Glomerular endothelial cell (primary cell): Measurements from ENCODE around the gene ZNF837. TPM values are rescaled to one million over a fixed set of nuclear protein-coding genes. Genes with fewer than 3 reads are reported as not detected.
"Not testable (repeated sequence)": the region's sequence is repeated elsewhere in the genome, so short reads cannot be mapped to it uniquely, and the experiment has no call there.

Source experiments
- DNase-seq: peaks from one replicate; pipeline ENCODE4 v3.0.0-alpha.2; 2011; ENCODE audit warnings: low read depth, low spot score; ENCODE audit errors: extremely low read depth
- total RNA-seq: library from RNA; depleted of rRNA; stranded (reverse); fragments of >200 nt; gene quantifications from 2 replicates; pipeline ENCODE4 v1.2.3, GENCODE V29; 2015

ZNF837 gene
- 1.9 and 5.3 TPM in 2 replicates for total RNA-seq

DNA sequence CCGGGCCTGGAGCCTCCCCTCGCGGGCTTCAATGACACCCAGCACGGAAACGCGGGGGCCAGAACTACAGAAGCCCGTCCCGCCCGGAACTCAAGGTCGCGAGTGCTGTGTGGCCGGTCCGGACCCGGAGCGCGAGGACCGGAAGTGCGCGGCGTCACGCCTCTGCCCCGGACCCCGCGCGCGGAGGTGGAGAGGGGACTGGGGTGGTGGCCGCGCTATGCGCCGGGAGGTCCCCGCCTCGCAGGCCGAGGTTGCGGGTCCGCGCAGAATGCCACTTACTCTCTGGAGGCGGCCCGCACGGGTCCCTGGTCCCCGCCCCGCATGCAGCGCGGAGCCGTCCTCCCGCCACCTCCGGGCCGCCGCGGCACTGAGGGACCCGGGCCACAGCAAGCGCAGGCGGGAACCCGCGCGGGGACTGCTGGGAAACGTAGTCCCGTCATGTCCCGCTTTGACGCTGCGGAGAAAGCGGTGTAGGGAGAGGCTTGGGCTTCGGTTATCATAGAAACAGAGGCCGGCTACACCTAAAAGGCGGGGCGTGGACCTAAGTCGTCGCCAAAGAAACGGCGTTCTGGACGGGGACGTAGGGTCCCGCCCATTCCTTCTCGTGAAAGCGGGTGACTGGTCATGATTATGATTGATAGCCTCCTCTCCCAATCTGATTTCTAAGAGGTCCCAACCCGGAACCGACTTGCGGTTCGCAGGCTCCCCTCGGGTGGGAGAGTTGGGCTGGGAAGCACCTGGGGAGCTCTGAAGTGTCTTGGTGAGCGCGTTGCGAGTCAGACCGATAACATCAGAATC, at the start of gene ZNF837:
Gene ZNF837 (minus strand): TSS at position 369 of the 798 bp plus-strand sequence. CDS start 11,698 bp downstream, outside the sequence.
- DNase-seq = peak; percentile 100

DNA sequence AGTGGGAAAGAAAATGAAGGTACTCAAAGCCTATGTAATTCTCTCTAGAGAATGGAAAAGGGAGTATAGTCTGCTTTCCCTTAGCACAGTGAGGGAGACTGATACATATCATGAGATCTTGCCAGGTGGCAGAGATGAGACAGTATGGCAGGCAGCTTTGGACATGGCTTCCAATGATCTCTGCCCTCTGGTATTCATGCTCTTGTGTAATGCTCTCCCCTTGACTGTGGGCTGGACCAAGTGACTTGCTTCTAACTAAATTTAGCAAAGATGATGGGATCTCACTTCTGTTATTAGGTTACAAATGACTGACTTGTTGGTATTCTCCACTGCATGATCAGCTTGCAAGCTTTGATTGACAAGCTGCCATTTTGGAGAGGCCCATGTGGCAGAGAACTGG, 48.9 kb upstream of the ZNF837 start:
- DNase-seq = no peak

DNA sequence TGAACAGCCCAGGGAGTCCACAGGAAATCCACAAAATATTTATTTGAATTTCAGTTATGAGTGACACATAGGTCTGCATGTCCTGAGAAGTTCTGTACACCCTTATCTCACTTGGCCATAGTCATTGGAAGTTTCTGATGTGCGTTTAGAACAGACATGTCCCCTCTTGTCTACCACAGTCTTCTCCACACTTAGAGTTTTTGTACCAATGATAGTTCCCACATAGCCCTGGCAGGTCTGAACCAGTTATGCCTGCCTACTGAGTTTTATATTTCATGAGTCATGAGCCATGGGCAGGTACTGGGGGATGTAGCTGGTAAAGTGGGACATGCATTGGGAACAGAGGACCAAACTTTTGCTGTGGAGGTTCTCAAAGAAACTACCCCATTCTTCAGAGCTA, 47.8 kb upstream of the ZNF837 start:
- DNase-seq = no peak

DNA sequence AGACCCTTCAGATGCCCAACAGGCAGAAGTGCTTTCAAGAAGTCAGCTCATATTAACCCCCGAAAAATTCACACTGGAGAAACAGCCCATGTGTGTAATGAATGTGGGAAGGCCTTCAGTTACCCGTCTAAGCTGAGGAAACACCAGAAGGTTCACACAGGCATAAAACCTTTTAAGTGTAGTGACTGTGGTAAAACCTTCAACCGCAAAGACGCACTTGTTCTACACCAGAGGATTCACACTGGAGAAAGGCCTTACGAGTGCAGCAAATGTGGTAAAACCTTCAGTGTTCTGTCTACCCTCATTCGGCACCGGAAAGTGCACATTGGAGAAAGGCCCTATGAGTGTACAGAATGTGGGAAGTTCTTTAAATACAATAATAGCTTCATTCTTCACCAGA, 36.2 kb upstream of the ZNF837 start:
- no peak for DNase-seq

DNA sequence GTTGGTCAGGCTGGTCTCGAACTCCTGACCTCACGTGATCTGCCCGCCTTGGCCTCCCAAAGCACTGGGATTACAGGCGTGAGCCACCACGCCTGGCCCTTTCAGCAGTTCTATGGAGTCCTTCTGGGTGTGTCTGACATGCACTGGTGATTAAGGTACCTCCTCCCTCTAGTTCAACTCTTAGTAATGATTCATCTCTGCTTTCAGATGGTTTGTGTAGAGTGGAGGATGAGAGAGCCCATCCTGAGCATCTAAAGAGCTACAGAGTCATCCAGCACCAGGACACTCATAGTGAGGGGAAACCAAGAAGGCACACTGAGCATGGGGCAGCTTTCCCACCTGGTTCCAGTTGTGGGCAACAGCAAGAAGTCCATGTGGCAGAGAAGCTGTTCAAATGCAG, 35.8 kb upstream of the ZNF837 start:
- DNase-seq = no peak

DNA sequence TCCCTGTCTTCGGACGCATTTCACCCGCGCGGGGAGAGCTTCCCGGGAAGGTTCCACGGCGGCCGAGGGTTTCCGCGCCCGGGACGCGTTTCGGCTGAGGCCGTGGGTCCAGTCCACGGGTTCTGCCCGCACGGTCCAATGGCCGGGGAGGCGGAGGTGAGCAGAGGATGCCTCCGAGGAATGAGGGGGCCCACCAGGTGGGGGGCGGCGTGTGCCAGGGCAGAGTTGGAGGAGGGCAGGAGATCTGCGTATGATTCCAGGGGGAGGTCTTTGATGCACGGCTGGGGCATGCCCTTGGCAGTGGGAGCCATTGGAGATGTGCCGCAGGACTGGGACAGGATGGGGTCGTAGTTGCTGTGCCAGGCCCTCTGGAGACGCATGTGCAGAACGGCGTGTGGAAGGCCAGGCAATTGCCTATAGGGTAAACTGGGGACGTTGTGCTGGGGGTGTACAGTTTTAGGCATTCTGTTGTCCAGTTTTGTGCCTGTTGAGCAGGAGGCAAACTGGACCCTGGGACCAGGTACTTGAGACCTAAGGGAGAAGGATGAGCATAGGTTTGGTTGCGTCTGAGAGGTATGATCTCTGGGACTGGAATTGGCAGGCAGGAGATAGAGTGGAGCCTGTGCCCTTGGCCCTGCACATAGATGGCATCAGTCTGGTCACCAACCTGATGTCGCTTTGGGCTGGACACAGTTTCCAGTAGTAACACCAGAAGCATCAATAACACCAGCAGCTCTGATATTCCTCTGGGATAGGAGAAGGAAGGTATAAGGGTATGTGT, 28.4 kb upstream of the ZNF837 start:
- DNase-seq = no peak

DNA sequence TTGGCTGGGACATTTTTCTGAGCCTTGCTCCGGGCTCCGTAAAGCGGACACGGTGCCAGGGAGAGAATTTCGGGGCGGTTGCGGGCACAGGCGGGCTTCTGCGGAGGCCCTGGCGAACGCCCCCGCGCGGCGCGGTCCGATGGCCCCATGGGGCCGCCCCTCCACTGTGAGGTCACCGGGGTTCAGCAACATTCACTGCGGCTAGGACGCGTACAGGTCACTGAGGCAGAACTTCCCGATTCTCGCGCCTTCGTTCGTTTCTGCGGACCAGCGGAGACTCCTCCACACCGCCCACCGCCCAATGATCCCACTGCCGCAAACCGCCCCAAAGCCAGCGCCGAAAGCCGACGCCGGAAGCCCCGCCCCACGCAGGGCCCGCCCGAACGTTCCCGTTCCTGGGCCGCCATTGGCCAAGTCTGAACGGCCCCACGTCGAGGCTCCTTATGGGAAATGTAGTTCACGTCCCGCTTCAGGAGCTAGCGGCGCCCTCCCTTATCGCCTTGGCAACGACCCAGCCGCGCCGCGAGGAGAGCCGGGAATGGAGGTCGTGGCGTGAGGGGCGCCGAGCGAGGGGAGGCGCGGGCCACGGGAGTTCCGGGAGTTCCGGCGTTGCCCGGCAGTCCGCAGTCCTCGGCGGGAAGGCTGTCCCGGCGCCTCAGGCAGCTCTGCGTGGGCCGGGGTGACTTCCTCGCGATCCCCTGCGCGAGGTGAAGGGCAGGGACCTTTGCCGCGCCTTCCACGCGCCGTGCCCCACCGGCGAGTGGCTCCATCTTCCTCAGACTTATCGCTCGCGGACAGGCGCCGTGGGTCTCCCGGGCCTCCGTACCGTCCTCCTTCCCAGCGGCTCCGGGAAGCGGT, 27.6 kb upstream of the ZNF837 start, which contains the start of gene ZNF584:
Gene ZNF584 (plus strand): TSS at position 498 of the 858 bp plus-strand sequence. CDS start 499 bp downstream, outside the sequence.
- DNase-seq = peak; percentile 55

DNA sequence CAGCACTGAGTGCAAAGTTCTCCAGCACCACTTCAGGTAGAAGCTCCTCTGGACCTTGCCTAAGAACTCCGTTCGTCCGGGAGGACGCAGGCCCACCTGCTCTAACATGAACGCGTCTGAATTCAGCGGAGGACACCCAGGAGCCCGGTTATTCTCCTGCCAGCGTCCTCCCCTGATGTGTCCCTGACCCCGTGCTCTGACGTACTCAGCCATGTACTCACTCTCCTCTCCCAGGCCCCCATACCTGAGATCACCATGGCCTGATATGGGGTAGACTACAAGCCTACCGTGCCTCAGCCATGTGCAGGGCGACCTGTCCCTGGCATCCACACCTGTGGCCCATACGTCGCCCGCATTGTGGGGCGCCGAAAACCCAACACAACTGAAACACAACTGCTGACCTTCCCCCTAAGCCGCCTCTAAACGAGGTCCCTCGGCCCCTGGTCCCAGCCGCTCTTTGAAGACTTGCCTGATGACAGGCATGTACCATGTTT, 26.9 kb upstream of the ZNF837 start:
- no peak for DNase-seq

DNA sequence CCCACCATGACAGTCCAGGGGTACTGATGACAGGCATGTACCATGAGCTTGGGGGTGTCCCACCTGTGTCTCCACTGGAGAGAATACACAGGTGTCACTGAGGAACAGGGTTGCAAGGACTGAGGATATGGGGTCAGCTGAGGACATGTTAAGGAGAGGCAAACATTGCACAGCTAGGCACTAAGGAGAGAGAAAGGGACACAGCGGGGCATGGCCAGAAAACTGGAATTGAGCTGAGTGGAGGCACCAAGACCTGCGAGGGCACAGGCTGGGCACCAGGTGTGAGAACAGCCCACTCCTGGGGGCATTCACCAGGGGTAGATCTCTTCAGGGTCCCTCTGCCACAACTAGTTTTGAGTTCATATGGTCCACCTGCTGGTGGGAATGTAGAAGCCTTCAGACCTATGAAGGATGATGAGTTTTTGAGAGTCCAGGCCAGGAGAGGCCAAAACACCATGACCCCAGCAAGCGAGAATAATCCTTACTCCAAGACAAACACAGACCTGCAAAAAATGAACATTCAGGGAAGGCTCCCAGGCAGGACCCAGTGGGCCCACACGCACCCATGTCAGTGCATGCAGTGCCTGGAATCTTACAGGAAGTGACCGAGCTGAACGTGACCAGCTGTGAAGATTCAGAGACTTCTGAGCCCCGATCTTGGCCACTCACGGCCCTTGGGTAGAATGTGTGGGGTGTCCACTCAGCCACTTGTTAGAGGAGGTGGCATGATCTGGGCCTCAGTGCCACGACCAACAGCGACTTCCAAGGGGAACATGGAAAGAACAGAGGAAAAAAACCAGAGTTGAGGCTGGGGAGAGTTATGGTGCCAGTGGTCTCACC, 26.2 kb upstream of the ZNF837 start:
- DNase-seq = no peak

DNA sequence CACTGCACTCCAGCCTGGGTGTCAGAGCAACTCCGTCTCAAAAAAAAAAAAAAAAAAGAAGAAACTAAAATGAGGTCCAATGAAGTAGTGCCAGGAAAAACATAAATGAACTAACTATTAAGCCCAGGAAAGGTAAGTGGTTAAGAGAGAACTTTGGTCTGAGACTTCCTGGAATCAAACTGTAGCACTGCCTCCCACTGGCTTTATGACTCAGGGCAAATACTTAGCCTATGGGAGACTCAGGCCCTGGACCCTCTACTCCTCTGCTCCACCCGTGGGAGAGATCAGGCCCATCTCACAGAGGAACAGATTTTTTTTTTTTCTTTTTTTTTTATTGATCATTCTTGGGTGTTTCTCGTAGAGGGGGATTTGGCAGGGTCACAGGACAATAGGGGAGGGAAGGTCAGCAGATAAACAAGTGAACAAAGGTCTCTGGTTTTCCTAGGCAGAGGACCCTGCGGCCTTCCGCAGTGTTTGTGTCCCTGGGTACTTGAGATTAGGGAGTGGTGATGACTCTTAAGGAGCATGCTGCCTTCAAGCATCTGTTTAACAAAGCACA, 23.2 kb upstream of the ZNF837 start:
- not testable (repeated sequence) for DNase-seq

DNA sequence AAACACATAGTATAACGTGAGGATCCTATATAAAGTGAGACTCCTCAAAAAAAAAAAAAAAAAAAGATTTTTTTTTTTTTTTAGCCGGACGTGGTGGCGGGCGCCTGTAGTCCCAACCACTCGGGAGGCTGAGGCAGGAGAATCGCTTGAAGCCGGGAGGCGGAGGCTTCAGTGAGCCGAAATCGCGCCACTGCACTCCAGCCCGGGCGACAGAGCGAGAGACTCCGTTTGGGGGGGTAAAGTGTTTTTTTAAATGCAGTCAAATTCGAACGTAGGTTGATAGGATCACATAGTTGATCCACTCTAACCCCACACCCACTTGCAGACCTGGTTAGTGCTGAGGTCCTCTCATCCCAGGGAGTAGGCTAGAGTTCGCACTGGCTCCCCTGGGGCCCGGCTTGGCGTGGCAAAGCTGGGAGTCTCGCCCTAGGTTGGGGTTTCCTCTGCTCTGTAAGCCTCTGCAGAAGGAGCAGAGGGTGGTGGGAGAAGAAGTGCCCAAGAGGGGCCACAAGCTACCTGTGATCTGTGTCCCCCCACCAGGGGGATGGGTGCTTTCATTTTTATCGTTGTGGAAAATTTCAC, 21.1 kb upstream of the ZNF837 start:
- DNase-seq = no peak

DNA sequence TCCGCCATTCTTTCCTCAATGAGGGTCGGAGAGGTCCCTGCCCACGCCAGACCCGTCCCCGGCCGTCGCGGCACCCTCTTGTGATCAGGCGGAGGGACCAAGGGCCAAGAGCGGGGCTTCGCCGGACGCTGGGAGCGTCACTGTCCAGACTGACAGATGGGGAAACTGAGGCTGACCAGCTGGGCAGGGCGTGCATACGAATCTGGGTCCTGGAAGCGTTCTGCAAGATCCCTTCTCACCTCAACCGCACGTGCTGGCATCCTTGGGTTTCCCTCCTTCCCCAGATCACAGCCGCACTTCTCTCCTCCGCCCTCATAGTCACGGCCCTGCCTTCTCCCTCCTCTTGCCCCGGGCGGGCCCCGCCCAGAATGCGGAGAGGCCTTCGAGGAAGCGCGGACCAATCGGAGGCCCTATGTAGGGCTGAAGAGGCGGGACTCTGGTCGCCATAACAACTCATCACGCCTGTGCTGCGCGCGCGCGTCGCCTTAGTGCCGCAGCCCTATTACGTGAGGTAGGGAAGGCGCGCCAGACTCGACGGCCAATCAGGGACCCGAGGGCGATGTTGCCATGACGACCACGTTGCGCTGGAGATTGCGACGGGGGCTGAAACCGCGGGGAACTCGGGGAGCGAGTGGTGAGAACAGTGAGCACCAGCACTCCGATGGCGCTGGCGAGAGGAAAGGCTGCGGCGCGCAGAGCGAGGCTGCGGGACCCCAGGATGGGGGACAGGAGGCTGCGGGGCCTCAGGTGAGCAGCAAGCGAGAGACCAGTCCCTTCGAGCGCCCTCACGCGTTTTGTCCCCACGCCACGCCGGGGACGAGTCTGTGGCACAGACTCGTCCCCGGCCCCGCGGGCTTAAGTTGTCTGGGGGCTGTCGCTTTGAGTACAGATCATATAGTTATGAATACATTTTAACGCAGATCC, 20.3 kb upstream of the ZNF837 start:
- peak; percentile 87 for DNase-seq

DNA sequence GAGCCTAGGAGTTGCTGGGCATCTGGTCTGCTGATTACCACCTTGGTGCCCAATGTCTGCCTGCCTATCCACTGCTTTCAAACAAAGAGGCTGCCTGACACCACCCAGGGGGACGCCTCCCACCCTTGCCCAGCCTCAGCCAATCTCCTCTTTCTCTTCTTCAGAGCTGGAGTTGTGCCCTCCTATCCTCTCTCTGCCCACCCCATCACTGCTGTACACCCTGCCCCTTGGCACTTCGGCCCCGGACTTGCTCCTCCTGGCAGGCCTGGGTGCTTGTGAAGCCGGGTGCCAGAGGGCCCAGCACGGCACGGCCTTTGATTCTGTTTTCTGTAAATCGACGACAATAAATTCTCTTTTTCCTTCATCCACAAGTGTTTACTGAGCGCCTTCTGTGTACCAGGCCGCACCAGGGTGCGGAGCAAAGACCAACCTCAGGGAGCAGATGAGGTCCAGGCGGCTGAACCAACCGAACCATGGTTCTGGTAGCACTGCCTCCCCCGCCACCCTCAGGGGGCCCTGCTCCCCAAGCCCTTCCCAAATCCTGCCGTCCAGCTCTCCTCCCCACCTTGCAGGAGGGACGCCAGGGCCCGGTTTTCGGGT, 19.6 kb upstream of the ZNF837 start:
- no peak for DNase-seq

DNA sequence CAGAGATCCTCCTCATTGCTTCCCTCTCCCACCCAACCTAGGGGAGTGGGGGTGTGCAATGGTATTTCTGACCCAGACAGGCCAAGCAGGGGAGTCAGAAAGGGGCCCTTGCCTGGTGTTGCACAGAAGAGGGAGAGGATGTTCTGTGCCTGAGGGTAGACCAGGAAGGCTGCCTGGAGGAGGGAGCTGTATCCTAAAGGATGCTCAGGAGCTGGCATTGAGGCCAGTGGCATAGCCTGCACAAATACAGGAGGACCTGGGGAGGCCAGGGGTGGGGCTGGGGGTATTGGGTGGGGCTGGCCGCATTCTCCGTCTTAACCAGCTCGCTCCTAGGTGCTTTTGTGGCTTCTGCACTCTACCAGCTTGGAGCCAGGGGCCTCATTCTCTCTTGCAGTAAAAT, 19.1 kb upstream of the ZNF837 start:
- no peak for DNase-seq

DNA sequence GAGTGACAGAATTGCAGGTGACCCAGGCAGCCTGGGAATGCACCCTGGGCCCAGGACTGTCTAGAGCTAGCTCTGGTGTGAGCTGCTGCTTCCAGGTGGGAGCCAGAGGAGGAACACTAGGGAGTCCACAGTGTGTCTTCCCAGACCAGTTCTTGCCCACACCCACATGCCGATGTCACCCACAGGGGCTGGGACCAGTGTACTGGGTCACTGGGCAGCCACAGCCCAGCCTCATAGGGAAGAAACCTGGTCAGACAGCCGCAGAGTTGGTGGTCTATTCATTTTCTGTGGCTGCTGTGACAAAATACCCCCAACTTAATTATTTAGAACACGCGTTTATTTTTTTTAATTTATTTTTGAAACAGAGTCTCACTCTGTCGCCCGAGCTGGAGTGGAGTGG, 17.7 kb upstream of the ZNF837 start:
- DNase-seq = no peak

DNA sequence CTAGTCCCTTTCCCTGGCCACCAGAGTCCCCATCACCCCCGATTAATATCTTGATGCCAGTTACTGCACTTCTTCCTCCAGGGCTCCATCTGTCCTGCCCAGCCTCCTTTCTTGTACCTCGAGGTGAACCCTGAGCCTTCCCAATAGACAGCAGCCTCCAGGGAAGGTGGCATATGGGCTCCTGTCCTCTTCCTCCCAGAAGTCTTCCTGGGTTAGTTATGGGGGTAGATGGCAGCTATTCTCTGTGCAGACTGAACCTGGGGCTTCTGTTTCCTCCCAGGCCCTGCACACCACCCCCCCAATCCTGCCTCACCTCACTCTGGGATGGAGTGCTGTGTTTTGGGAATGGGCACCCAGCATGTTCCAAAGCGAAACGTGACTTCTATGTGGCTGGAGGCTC, 17.3 kb upstream of the ZNF837 start:
- DNase-seq = no peak

DNA sequence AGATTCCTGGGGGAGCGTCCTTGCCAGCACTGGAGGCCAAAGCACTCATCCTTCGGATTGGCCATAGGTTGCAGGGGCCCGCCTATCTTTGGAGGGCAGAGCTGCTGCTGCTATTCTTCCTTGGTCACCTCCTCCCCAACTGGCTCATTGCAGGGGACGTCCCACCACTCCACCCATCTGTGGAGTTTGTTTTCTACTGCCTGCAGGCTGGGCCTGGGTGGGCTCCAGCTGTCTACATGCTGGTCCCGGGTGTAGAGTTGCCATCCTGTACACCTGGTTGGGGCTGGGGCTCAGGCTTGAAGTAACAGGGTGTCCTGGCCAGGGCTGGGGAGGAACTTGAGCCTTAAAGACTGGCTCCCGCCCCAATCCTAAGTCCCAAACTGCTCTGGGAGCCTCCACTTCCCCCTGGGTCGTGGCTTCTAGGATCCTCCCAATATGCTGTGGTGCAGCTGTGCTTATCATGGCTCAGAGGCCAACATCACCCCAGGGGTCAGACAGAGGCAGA, 16.8 kb upstream of the ZNF837 start:
- DNase-seq = no peak
